Stimulated activated CD8-positive, alpha-beta memory T cell treated with anti-CD3 and anti-CD28 coated beads, Interleukin-2, amount 100 ng/mL, for 1 hour (primary cell): ENCODE measurements around the gene PDGFB.

Experiments
- DNase-seq, 2 donors: peaks; one replicate each; pipeline ENCODE4 v3.0.0-alpha.2; 2020; ENCODE audit warnings: low read depth in 2 of 2

Gene PDGFB

DNA sequence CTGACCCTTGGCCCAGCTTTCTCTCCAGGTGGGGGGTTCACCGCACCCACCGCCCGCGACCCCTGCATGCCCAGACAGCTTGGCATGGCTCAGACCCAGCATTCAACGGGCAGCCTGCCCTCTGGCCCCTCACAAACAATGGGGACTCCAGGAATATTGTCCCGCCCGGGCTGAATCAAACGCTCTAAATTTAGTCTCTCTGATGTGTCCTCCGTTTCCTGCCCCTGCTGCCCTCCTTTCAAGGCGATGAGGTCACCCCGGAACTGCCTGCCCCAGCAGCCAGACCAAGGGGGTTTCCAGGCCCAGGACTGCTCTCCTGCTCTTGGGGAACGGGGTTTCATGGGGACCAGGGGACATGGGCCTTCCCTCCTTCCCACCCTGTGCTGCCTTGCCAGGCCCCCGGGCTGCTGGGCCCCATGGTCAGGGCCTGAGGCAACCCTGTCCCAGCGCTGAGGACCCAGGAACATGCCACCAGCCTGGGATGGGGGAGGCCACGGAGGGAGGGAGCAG lies 10.1 kb upstream of the PDGFB start:
- DNase-seq: no peak

DNA sequence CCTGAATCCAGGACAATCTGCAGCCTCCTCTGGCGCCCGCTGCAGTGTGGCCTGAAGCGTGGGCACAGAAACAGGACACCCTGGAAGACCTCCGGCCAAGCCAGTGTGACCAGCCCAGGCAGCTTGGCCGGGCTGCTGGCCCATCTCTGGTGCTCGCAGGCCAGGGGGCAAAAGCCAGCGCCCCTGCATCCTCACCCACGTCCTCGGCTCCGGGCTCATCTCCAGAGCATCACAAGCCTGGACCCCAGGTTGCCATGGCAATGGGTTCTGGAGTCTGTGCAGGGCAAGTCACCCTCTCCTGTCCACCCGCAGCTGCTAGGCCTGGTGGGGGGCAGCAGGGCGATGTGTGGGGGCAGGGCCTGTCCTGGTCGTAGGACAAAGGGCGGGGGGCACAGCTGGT lies 9.3 kb upstream of the PDGFB start:
- no peak for DNase-seq

DNA sequence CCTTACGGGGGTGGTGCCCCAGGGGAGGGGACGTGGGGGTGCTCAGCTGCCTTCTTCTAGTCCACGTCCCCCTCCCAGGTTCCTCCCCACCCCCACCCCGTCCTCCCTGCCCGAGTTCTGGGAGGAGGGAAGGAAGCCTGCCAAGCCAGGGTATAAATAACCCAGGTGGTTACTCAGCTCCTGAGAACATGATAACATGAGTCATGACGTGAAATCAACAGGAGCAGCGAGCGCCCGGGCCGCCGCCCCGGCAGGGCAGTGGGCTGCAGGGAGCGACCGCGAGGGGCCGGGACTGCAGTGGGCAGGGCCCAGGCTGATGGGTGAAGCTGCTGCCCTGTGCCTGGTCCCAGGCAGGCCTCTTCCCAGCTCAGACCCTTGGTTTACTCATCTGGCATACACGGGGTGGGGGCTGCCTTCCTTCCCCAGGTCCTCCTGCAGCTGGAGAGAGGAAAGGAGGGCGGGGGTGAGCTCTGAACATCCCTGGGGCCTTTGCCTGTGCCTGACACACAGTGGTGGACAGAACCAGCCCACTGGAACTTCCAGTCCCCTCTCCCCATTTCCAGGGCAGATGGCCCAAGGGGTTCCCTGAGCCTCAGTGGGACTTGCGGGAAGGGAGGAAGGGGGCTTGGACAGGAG lies 8.8 kb upstream of the PDGFB start:
- no peak for DNase-seq

DNA sequence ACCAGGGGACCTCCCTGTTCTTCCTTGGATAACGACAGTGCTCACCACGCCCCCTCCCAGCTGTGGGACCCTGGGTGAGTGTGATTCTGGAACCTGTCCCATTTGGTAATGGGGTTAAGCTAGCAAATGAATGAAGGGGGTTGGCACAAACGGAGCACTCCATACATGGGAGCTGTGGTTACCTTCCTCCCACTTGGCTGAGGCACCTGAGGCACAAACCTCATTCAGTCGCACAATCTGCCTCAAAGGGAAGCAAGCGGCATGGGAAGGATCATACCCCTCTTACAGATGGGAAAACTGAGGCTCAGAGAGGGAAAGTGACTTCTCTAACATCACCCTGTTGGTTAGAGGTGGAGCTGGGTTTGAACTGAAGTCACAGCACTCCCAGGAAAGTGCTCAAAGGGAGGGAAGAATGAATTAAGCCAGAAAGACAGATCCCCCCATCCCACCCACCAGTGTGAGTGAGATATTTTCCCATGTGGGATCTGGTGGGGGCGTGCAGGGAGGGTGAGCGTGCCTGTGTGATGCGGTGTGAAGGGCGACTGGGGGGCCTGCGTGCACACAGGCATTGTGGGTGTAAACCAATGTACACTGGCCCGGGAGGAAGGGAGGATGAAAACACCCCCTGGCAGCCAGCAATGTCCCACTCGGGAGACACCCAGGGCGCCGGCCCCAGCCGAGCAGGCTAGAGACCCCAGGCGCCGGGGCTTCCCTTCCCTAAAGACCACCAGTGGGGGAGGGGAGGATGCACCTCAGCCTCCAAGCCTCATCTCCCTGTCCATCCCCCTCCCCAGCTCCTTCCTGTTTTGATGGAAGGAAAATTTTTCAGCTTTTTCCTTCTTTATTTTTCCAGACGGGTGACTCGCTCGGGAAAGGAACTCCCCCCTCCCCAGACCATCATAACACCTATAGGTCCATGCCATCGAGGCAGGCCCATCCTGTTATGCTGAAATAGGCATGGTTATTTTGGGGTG lies 8.0 kb upstream of the PDGFB start:
- no peak for DNase-seq

DNA sequence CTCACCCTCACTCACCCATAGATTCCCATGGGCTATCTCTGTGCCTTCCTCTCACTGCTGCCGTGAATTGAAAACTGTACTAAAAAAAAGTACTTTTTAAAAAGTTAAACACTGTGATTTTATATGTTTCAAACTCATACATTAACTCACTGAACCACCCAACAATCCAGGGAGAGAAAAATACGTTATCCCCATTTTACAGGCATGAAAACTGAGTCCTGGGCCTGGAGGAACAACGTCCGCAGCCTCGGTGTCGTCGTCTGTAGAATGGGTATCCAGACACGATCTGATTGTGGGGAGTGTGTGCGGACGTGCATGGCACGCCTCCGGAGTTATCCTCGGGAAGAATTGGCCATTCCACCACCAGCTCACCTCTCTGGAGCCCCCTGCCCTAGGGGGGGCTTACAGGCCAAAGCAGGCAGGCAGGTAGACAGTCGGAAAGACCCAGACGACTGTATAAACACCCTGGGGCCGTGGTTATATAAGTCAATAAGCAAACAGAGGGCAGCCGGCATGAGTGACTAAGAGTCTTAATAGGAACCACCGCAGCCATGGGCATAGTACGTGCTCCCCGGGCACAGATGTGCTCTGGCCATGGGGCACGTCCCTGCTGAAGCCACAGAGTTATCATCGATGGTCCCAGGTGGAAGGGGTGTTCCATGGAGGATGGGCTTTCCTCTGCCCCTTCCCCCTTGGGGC lies 7.1 kb upstream of the PDGFB start:
- DNase-seq: no peak

DNA sequence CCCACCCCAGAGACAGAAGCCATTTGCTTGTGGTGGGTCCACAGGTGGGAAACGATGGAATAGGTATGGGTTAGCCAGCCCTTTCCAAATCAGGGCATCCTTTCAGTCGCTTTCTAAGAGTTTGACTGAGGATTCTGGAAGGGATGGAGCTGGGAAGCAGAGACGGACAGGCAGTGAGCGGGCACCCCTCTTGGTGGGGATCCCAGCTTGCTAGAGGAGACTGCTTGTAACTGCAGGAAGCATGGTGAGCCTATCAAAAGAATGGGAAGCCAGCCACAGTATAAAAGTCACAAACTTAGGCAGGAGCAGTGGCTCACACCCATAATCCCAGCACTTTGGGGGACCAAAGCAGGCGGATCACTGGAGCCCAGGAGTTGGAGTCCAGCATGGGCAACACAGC lies 6.1 kb upstream of the PDGFB start:
- DNase-seq: no peak

DNA sequence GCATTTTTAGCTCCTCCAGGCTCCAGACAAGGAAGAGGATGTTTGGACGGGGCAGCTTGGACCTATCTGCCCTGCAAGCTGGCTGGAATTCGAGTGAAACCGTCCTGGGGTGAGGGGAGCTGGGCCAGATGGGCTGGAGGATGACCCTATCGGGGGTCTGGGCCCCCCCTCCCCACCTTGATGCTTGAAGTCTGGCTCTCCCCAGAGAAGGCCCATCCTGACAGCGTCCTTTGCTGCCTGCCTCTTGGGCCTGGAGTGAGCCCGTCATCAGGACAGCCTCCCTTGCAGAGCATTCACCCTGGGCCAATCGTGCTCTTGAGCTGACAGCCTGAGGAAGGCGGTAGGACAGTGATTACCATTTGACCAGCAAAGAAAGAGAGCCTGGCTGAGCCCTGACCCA lies 5.3 kb upstream of the PDGFB start:
- DNase-seq: no peak

DNA sequence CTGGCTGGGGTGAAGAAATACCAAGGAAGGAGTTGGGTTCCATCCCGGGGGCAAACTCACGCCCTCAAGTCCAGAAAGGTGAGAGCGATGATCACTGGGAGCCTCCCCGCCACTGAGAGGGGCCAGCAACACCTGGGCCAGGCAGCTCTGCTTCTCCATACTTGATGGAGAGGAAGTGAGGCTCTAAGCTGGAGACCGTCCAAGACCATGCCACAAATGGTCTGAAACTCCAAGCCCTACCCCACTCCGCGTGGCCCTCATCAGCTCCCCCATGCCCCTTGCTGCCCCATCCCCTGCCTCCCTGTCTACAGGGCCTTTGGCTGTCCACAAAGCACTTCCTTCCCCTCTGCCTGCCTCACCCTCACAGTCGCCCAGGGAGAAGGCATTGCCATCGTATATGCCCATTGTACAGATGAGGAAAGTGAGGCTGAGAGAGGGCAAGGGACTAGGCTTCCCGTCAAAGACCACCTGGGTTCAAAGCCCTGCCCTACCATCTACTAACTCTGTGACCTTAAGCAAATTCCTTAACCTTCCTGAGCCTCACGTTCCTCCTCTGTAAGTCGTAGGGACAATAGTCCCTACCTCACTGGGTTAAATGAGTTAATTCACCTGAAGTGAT lies 4.4 kb upstream of the PDGFB start:
- DNase-seq: no peak

DNA sequence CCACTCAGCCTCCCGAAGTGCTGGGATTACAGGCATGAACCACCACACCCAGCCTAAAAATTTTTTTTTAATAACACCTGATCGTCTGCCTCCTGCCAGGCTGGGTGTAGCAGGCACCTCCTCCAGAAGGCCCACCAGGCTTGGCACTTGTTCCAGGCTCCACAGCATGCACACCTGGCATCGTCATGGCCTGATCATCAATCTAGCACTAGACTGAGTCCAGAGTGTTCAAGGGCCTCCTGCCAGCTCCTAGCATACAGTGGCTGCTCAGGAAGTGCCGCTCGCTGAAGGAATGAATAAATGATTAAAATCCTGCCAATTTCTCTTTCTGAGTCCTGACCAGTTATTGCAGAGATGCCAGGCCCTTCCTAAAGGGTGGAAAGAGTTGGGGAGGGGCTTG lies 3.5 kb upstream of the PDGFB start:
- no peak for DNase-seq

DNA sequence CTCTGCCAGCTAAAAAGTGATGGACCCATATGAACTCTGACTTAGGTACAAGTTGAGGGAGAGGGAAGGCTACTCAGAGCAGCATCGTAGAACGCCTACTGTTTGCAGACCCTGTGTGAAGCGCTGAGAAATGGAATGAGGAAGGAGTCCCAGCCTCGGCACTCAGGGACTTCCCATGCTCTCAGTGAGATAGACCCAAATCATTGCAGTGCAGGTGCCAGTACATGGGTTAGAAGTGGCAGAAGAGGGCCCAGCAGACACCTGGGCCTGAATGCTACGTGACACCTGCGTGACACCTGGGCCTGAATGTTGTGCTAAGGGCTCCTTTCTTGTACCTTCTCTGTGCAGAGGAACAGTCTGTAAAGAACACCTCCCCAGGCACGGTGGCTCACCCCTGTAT lies 2.6 kb upstream of the PDGFB start:
- no peak for DNase-seq

DNA sequence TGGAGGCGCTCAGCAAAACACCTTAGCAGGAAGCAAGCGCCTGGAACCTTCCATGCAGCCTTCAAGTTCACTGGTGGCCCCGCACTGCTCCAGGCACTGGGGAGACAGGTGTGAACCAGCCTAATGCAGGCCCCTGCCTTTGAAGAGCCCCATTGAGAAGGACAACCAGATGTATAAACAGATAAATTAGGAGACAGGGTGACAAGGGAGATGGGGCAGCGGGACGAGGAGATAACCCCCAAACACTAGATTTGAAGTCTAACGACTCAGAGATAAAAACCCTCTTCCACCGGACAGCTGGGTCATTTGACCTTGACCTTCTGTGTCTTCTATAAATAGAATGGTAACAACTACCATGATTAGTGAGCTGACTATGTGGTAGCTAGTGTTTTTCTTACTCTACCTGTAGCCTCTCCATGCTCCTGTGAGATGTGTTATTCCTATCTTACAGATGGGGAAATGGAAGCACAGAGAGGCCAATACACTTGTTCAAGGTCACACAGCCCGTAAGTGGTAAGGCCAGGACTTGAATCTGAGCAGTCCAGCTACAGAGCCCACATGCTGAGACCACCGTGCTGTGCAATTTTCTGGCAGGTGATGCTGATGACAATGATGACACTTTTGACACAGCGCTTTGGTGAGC lies 2.0 kb upstream of the PDGFB start:
- no peak for DNase-seq

DNA sequence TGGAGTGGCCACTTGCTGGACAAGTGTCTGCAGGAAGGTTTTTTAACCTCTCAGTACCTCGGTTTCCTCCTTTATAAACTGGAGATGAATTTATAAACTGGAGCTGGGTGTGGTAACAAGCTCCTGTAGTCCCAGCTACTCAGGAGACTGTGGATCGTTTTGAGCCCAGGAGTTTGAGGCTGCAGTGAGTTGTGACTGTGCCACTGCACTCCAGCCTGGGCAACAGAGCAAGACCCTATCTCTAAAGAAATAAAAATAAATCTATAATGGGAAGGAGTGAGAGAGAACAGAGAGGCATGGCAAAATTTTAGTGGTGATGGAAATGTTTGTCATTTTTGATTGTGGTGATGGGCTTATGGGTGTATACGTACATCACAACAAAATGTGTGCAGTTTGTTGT lies 1.4 kb upstream of the PDGFB start:
- no peak for DNase-seq

DNA sequence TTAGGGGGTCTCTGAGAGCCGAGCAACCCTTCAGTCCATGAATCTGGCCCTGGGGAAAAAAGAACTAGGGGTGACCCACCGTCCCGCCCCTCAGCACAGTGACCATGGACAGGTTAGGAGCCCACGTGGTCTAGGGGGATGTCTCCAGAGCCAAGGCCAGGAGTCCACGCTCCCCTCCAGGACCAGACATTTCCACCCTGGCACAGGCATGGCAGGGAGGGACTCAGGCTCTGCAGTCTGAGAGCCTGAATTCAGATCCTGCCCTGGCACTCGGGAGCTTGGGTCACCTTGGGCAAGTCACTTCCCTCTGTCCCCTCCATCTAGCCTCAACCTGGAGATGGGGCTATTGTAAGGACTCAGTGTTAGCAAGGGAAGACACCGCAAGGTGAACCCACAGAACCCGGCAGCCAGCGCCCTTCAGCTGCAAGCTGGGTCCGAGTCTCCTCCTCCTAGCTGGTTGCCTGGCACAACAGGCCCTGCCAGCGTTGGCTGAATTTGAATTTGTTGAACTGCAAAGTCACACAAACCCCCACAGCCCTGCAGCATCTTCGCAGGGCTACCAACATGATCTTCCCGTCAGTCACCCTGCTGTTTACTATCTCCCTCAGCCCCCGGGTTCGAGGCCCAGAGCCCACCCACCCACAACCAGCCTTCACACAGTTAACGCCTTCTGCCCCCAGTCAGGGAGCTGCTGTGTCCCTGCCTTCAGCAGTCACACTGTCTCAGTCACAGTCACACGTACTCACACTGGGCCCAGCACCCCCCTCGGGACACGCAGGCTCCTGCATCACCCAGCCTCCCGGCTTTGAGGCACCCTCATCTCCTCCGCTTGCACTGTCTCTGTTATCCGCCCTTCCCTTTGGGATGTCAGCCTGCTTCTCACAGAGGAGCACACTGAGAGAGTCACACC lies 603 bp upstream of the PDGFB start:
- no peak for DNase-seq

DNA sequence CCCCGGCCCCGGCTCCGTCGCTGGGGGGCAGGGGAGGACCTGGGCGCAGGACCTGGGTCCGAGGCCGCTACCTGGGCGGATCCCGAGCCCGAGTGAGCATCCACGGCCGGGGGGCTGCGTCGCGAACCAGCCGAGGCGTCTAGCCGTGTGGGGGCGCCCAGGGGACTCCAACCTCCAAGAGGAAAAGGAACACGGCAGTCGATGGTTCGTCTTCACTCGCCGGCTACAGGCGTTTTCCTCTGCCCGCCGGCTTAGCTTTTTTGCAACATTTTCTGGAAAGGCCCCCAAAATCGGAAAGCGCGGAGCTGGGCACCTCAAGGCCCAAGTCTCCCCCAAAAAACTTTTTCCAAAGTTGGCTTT lies 666 bp downstream of the PDGFB start:
- DNase-seq: no peak

DNA sequence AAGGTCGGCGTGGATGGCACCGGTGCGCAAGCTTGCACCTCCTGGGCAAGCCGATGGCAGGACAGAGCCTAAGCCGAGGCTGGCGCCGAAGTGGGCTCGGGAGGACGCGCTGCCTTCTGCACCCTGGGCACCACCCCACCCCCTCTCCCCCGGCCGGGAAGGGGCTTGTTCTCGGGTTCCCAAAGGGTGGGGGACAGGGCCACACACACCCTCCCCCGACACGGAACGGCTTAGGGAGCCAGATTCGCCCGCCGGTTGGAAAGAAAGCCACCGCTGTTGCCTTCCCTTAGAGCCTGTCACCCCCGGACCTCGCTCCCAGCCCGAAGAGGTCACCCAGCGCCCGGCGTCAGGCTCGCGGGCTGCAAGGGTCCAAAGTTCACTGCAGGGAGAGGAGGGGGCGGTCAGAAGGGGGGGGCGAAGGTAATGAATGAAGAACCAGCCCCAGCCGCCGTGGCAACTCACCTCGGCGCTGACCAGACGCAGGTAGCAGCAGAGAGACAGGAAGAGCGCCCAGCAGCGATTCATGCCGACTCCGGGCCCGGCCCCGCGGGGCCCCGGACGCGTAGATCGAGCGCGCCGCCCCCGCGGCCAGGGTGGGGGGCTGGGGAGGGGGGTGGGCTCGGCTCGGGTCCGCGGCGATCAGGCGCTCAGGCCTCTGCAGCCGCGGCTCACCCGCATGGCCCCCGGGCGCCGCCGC lies 1.2 kb downstream of the PDGFB start:
- no peak for DNase-seq

DNA sequence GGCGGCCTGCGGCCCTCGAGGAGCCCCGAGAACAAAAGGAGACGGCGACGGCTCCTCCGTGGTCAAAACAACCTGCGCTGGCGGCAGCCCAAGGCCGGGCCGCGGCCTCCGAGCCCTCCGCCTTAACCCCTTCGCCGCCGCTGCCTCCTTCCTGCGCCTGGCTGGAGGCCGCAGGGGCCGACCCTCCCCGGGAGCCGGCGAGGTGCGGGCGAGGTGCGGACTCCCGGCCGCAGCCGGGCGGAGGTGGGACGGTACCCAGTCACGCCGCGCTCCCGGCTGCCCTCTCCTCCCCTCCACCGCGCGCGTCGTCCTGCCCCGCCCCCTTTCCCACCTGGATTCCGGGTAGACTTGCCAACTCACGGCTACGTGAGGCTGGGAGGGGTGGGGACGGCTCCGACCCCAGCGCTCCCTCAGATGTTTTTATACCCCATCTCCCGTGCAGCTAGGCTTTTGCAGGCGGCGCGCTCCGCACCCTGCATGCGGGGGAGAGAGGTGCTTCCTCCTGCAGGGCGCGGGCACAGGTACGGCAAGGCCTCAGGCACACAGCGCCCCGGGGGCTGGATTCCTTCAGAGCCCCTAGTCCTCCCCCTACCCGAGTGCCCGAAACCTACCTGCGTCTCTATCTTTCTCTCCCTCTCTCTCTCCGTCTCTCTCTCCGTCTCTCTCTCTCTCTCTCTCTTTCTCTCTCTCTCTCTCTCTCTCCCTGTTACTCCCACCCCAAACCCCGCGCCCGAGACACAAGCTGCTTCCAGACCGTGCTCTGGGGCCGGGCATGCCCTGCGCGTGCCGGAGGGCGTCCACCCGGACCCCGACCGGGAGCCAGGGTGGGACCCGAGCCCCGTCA lies 2.0 kb downstream of the PDGFB start:
- DNase-seq: no peak

DNA sequence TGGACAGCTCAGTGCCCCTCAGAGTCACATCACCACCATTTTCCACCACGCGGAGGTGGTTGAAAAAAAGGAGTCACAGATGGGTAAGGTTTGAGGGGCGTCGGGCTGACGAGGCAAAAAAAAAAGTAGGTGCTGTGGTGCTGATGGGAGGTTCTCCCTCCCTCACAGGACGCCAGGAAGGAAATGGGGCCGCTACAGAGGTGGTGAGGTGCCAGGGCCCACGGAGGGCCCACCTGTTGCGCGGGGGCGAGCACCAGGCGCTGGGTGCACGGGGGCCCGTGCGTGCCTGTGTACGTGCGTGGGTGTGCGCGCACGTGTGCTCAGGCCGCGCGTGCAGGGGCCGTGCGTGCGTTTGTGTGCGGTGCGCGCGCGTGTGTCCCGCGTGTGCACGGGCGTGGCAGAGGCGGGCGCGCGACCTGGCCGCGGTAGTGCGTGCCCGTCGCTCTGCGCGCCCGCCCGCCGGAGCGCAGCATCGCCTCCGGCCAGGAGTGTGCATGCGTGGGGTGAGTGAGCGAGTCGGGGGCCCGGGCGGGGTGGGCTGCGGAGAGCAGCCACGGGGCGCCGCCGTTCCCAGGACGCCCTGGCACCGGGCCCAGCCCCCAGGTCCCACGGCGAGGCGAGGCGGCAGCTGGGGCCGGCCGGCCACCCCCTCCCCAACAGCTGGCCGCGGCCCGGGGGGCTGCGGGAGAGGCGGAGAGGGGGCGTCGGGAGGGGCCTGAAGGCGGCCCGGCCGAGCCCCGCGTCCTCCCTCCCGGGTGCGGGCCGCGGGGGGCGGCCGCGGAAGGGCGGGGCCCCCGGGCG lies 2.8 kb downstream of the PDGFB start:
- no peak for DNase-seq
